HepG2 (cell line): ENCODE data around the gene MYO5B. TPM values are rescaled to one million over a fixed set of nuclear protein-coding genes. Genes with fewer than 3 reads are reported as not detected.
A peak's percentile ranks its signal among the peaks of the same experiment; 100 is the strongest.

ENCODE experiments used
- ARNTL ChIP-seq: sonication (generic); formaldehyde crosslinking; IDR thresholded peaks from 2 replicates; pipeline ENCODE4 v1.4.0; 2020; ENCODE audit warnings: mild to moderate bottlenecking, missing genetic modification reagents
- BHLHE40 ChIP-seq: IDR thresholded peaks from 2 replicates; pipeline ENCODE4 v1.6.1; 2011; ENCODE audit warnings: low read length, improper control_type of control experiment
- CENPT ChIP-seq: sonication (generic); formaldehyde crosslinking; IDR thresholded peaks from 2 replicates; pipeline ENCODE4 v1.8.0; 2022; ENCODE audit warnings: low read depth, mild to moderate bottlenecking, moderate library complexity, missing genetic modification reagents
- CREB1 ChIP-seq, 2 experiments: fragments of 450-650 bp in 1 of 2; IDR thresholded peaks; 2 replicates each; pipeline ENCODE4 v1.6.1; 2016 to 2017; ENCODE audit warnings: control low read depth in 1 of 2, mild to moderate bottlenecking in 1 of 2, missing compliant biosample characterization in 1 of 2, missing genetic modification characterization in 1 of 2
- FOXM1 ChIP-seq: sonication (generic); formaldehyde crosslinking; IDR thresholded peaks from 2 replicates; pipeline ENCODE4 v1.5.0; 2020; ENCODE audit warnings: missing genetic modification reagents
- MTA3 ChIP-seq: sonication (generic); formaldehyde crosslinking; IDR thresholded peaks from 2 replicates; pipeline ENCODE4 v1.4.0; 2020; ENCODE audit warnings: missing genetic modification reagents
- NCOR1 ChIP-seq: fragments of 200-600 bp; sonication (generic); IDR thresholded peaks from 2 replicates; pipeline ENCODE4 v1.7.0; 2017; ENCODE audit warnings: antibody characterized with exemption, low read length, borderline replicate concordance
- SATB2 ChIP-seq: sonication (generic); formaldehyde crosslinking; IDR thresholded peaks from 2 replicates; pipeline ENCODE4 v1.5.0; 2020; ENCODE audit warnings: missing genetic modification reagents
- SMAD3 ChIP-seq: sonication (generic); formaldehyde crosslinking; IDR thresholded peaks from 2 replicates; pipeline ENCODE4 v1.4.0; 2020; ENCODE audit warnings: missing genetic modification reagents
- SOX6 ChIP-seq, 2 experiments: fragments of 450-650 bp in 1 of 2; sonication (generic) in 1 of 2; formaldehyde crosslinking in 1 of 2; IDR thresholded peaks; 2 replicates each; pipeline versions ENCODE4 v1.4.0 to v1.6.1; 2017 to 2020; ENCODE audit warnings: antibody characterized with exemption in 1 of 2, mild to moderate bottlenecking in 1 of 2, missing genetic modification reagents in 1 of 2
- SP4 ChIP-seq: sonication (generic); formaldehyde crosslinking; IDR thresholded peaks from 2 replicates; pipeline ENCODE4 v1.8.1; 2023; ENCODE audit warnings: mild to moderate bottlenecking, missing genetic modification reagents
- SRF ChIP-seq: IDR thresholded peaks from 2 replicates; pipeline ENCODE4 v1.6.1; 2011; ENCODE audit warnings: mild to moderate bottlenecking, low read depth, low read length, moderate library complexity
- SSRP1 ChIP-seq: IDR thresholded peaks from 2 replicates; pipeline ENCODE4 v1.6.1; 2016; ENCODE audit warnings: control low read depth
- ZNF263 ChIP-seq: sonication (generic); formaldehyde crosslinking; IDR thresholded peaks from 2 replicates; pipeline ENCODE4 v1.4.0; 2020; ENCODE audit warnings: missing genetic modification reagents
- ZNF564 ChIP-seq: sonication (generic); formaldehyde crosslinking; IDR thresholded peaks from 2 replicates; pipeline ENCODE4 v1.8.1; 2023; ENCODE audit warnings: mild to moderate bottlenecking, missing genetic modification reagents
- ZNF674 ChIP-seq: sonication (generic); formaldehyde crosslinking; IDR thresholded peaks from 2 replicates; pipeline ENCODE4 v1.5.0; 2020; ENCODE audit warnings: low read depth, mild to moderate bottlenecking, missing genetic modification reagents
- ZSCAN31 ChIP-seq: sonication (generic); formaldehyde crosslinking; IDR thresholded peaks from 2 replicates; pipeline ENCODE4 v1.5.0; 2020; ENCODE audit warnings: low read depth, mild to moderate bottlenecking, missing genetic modification reagents
- polyA plus RNA-seq, 8 experiments: library from polyadenylated mRNA; depleted of rRNA in 3 of 8; stranded (reverse) in 7 of 8; unstranded in 1 of 8; fragments of >200 nt; fragmentation: Illumina TruSeq in 4 of 8; extraction: Trizol in 4 of 8; gene quantifications; 2 replicates each; pipeline versions ENCODE4 v1.2.1 to v1.2.3, GENCODE V29; 2011 to 2016; ENCODE audit warnings: low read depth in 4 of 8, missing spikeins in 1 of 8, mixed read lengths in 1 of 8; ENCODE audit not compliant: insufficient read depth in 1 of 8
- total RNA-seq, 5 experiments: library from RNA; depleted of rRNA; stranded (reverse); fragments of >200 nt; fragmentation: Illumina TruSeq; extraction: Trizol; gene quantifications; 2 replicates each; pipeline ENCODE4 v1.2.3, GENCODE V29; 2016; ENCODE audit warnings: low read depth in 1 of 5
- TF ChIP-seq, protein P1 (sequence below): sonication (generic); formaldehyde crosslinking; IDR thresholded peaks from 2 replicates; pipeline ENCODE4 v1.9.0; 2021; ENCODE audit warnings: mild to moderate bottlenecking, missing genetic modification reagents
- TF ChIP-seq, protein P2 (sequence below): sonication (generic); formaldehyde crosslinking; IDR thresholded peaks from 2 replicates; pipeline ENCODE4 v1.5.0; 2020; ENCODE audit warnings: mild to moderate bottlenecking, missing genetic modification reagents, moderate library complexity
- TF ChIP-seq, protein P3 (sequence below): sonication (generic); formaldehyde crosslinking; IDR thresholded peaks from 2 replicates; pipeline ENCODE4 v1.4.0; 2020; ENCODE audit warnings: missing genetic modification reagents

MYO5B gene
- total and polyA plus RNA-seq, 2 of the 13 experiments (the other 11 are each of a cell fraction or from before 2014, with no cell fraction given), result 13.1 to 24.0 TPM

GRCh38 chr18:50128506-50129271 is 66.3 kb downstream of the MYO5B start (continued):
- TF ChIP-seq, protein P1, sequence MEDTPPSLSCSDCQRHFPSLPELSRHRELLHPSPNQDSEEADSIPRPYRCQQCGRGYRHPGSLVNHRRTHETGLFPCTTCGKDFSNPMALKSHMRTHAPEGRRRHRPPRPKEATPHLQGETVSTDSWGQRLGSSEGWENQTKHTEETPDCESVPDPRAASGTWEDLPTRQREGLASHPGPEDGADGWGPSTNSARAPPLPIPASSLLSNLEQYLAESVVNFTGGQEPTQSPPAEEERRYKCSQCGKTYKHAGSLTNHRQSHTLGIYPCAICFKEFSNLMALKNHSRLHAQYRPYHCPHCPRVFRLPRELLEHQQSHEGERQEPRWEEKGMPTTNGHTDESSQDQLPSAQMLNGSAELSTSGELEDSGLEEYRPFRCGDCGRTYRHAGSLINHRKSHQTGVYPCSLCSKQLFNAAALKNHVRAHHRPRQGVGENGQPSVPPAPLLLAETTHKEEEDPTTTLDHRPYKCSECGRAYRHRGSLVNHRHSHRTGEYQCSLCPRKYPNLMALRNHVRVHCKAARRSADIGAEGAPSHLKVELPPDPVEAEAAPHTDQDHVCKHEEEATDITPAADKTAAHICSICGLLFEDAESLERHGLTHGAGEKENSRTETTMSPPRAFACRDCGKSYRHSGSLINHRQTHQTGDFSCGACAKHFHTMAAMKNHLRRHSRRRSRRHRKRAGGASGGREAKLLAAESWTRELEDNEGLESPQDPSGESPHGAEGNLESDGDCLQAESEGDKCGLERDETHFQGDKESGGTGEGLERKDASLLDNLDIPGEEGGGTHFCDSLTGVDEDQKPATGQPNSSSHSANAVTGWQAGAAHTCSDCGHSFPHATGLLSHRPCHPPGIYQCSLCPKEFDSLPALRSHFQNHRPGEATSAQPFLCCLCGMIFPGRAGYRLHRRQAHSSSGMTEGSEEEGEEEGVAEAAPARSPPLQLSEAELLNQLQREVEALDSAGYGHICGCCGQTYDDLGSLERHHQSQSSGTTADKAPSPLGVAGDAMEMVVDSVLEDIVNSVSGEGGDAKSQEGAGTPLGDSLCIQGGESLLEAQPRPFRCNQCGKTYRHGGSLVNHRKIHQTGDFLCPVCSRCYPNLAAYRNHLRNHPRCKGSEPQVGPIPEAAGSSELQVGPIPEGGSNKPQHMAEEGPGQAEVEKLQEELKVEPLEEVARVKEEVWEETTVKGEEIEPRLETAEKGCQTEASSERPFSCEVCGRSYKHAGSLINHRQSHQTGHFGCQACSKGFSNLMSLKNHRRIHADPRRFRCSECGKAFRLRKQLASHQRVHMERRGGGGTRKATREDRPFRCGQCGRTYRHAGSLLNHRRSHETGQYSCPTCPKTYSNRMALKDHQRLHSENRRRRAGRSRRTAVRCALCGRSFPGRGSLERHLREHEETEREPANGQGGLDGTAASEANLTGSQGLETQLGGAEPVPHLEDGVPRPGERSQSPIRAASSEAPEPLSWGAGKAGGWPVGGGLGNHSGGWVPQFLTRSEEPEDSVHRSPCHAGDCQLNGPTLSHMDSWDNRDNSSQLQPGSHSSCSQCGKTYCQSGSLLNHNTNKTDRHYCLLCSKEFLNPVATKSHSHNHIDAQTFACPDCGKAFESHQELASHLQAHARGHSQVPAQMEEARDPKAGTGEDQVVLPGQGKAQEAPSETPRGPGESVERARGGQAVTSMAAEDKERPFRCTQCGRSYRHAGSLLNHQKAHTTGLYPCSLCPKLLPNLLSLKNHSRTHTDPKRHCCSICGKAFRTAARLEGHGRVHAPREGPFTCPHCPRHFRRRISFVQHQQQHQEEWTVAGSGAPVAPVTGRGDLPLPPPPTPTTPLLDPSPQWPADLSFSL (CRISPR knock-in tag), result no peak
- TF ChIP-seq CREB1 (IDR thresholded peaks at IDR 0.05) (no peak), CREB1 (CRISPR knock-in tag; IDR thresholded peaks at IDR 0.05) (no peak), CENPT (CRISPR knock-in tag) (no peak), SRF (no peak), FOXM1 (CRISPR knock-in tag) (no peak), BHLHE40 (peak; percentile 51), ZNF564 (CRISPR knock-in tag) (no peak), SMAD3 (no peak), ZNF263 (0 out of 2 replicates have a peak, but pooled peaks have one; percentile 39), ARNTL (CRISPR knock-in tag) (peak; percentile 54; the same call in 1 of the 2 replicates), SP4 (CRISPR knock-in tag) (no peak), SATB2 (CRISPR knock-in tag) (no peak), MTA3 (no peak), SOX6 (IDR thresholded peaks at IDR 0.05) (no peak), SOX6 (CRISPR knock-in tag; IDR thresholded peaks at IDR 0.05) (peak; percentile 28; the same call in 1 of the 2 replicates), NCOR1 (0 out of 2 replicates have a peak, but pooled peaks have one; percentile 20), ZNF674 (no peak), ZSCAN31 (CRISPR knock-in tag) (no peak), SSRP1 (CRISPR knock-in tag) (no peak)
- TF ChIP-seq, protein P2, sequence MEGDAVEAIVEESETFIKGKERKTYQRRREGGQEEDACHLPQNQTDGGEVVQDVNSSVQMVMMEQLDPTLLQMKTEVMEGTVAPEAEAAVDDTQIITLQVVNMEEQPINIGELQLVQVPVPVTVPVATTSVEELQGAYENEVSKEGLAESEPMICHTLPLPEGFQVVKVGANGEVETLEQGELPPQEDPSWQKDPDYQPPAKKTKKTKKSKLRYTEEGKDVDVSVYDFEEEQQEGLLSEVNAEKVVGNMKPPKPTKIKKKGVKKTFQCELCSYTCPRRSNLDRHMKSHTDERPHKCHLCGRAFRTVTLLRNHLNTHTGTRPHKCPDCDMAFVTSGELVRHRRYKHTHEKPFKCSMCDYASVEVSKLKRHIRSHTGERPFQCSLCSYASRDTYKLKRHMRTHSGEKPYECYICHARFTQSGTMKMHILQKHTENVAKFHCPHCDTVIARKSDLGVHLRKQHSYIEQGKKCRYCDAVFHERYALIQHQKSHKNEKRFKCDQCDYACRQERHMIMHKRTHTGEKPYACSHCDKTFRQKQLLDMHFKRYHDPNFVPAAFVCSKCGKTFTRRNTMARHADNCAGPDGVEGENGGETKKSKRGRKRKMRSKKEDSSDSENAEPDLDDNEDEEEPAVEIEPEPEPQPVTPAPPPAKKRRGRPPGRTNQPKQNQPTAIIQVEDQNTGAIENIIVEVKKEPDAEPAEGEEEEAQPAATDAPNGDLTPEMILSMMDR, result no peak
- TF ChIP-seq, protein P3, sequence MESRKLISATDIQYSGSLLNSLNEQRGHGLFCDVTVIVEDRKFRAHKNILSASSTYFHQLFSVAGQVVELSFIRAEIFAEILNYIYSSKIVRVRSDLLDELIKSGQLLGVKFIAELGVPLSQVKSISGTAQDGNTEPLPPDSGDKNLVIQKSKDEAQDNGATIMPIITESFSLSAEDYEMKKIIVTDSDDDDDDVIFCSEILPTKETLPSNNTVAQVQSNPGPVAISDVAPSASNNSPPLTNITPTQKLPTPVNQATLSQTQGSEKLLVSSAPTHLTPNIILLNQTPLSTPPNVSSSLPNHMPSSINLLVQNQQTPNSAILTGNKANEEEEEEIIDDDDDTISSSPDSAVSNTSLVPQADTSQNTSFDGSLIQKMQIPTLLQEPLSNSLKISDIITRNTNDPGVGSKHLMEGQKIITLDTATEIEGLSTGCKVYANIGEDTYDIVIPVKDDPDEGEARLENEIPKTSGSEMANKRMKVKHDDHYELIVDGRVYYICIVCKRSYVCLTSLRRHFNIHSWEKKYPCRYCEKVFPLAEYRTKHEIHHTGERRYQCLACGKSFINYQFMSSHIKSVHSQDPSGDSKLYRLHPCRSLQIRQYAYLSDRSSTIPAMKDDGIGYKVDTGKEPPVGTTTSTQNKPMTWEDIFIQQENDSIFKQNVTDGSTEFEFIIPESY (CRISPR knock-in tag), result no peak
